GM21526 (cell line): ENCODE data around the gene MORC1.

Source experiments
- ATAC-seq: cut with Tn5 transposase; IDR thresholded peaks from one replicate; pipeline ENCODE4 v1.9.1; 2021; ENCODE audit warnings: moderate library complexity; ENCODE audit not compliant: unreplicated experiment, low FRiP score

MORC1 gene

GRCh38 chr3:108951820-108952501, 166.0 kb downstream of the MORC1 start:
- no peak for ATAC-seq

- ATAC-seq, result no peak
These were observed 170.1 kb downstream of the MORC1 start for GRCh38 chr3:108947855-108948254.

GRCh38 chr3:108946292-108947285, 171.3 kb downstream of the MORC1 start:
- ATAC-seq, result no peak

GRCh38 chr3:108940568-108941263, 177.2 kb downstream of the MORC1 start:
- no peak for ATAC-seq

DNA sequence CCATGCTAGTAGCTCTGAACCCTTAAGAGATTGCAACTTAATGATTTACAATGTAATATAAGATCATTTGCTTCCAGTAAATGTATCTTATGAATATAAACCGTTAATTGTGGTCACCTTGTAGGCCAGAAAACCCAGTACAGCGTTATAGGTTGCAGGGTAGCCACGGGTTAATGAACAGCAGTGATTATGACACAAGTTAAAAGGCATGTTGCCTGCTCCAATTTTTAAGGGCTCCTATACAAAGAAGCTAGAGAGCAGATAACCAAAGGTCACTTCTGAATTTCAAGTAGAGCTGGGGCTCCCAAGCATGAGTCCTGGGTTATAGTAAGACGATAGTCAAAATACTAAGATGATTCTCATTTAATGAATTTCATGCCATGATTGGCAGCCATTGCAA, 177.8 kb downstream of the MORC1 start:
- ATAC-seq, result no peak

DNA sequence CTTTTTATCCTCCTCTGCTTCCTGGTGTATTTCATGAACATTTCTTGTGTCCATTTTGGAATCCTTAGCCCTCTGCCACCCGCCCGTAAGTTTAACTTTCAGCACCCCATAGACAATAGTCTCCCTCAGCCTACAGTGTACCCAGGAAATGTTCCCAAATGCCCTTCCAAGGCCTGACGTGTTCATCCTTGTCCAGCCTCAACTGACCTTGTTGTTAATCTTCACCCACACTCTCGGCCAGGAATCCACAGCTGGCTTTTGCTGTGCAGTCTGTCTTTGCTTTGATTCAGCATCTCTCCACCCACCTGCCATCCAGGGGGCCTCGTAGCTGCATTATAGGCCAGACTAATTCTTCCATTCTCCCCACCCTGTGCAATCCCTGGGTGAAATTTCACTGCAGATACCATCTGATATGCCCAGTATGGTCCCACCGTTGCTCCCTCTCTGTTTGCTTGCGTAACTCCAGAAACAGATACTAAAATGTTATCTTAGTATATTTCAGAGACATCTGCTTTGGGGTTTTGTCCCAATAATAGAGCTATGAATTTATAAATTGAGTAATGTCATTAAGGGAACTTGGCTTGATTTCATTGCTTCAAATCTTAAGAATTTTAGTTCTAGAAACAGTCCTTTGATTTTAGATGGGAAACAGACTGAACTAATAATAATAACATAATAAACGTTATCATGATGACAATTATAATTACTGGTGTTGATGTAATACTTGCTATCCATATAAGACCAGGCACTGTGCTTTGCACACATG, 180.8 kb downstream of the MORC1 start:
- ATAC-seq, result no peak

- ATAC-seq, result no peak
These were observed 186.9 kb downstream of the MORC1 start for GRCh38 chr3:108931035-108931434.

GRCh38 chr3:108918866-108919265, 199.1 kb downstream of the MORC1 start:
- ATAC-seq, result no peak

DNA sequence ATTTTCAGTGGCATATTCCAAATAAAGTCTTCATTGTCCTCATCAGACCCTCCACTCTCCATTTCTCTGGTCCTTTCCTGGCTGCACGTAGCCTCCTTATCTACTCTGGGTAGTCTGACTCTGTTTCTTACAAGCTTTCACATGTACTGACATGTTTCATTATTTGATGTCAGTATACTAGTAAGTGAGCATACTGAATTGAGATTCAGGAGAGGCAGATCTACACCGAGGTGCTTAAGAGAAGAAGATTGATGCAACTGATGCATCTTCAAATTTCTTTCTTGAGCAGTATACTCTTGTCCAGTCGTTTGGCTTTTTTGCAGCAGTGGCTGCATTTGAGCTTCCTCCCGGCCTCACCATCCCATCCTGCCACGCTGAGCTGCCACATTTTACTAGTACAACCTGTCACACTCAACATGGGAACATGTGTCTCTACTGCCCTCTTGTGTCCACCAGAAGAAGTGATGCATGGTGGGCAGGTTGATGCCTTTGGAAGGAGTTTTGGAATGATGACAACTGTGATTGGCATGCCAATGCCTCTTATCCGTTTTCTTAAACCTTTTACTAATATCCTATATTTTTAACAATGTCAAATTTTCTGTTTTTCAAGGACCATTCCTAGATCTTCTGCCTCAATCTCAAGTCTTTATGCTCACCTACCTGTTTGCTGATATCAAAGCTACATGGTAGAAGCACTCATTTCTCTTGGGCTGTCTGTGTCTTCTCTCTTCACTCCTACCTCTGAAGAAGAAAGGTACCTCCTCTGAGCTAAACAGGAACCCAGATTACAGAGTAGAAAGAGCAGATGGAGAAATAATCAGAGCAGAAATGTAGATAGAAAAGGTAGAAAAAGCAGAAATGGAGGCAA, 202.9 kb downstream of the MORC1 start:
- ATAC-seq, result peak; percentile 92

- no peak for ATAC-seq
These were observed 208.1 kb downstream of the MORC1 start for GRCh38 chr3:108909799-108910198.
